Ovary (tissue), 9 donors: ENCODE data around the gene RPS2. TPM values are rescaled to one million over a fixed set of nuclear protein-coding genes. Genes with fewer than 3 reads are reported as not detected.

ENCODE experiments used
- DNase-seq, 5 donors: peaks; one replicate each; pipeline ENCODE4 v3.0.0-alpha.2; 2019 to 2020
- H3K27ac ChIP-seq, 2 donors: fragments of 200-600 bp; one replicate each; pipeline versions ENCODE4 v1.5.1 to v1.8.0; 2019 to 2022
- H3K27me3 ChIP-seq: fragments of 200-600 bp; one replicate; pipeline ENCODE4 v1.8.0; 2022
- H3K36me3 ChIP-seq: fragments of 200-600 bp; sonication (generic); one replicate; pipeline ENCODE4 v1.5.1; 2019
- H3K4me1 ChIP-seq: one replicate; pipeline ENCODE4 v1.8.1; 2013; ENCODE audit warnings: mild to moderate bottlenecking, moderate library complexity; ENCODE audit not compliant: insufficient read depth
- H3K4me3 ChIP-seq: fragments of 200-600 bp; sonication (generic); one replicate; pipeline ENCODE4 v1.5.1; 2017
- H3K9me3 ChIP-seq, 2 donors: fragments of 200-600 bp in 1 of 2; sonication (generic) in 1 of 2; one replicate each; pipeline versions ENCODE4 v1.5.1 to v1.8.1; 2013 to 2019; ENCODE audit warnings: mild to moderate bottlenecking in 1 of 2, moderate library complexity in 1 of 2
- CTCF ChIP-seq, 3 donors: fragments of 450-650 bp in 2 of 3; fragments of 200-600 bp in 1 of 3; IDR thresholded peaks; one replicate each; pipeline versions ENCODE4 v1.5.1 to v1.8.0; 2016 to 2022; ENCODE audit warnings: antibody characterized with exemption in 3 of 3, mild to moderate bottlenecking in 1 of 3
- EP300 ChIP-seq: sonication (generic); formaldehyde crosslinking; IDR thresholded peaks from one replicate; pipeline ENCODE4 v1.6.1; 2017; ENCODE audit warnings: antibody characterized with exemption
- POLR2A ChIP-seq: fragments of 450-650 bp; IDR thresholded peaks from one replicate; pipeline ENCODE4 v1.6.1; 2017; ENCODE audit warnings: antibody characterized with exemption, mild to moderate bottlenecking, moderate library complexity
- WGBS, 3 donors: extraction: QIAGEN DNeasy Blood & Tissue Kit in 1 of 3; methylation state at CpG; one replicate each; pipeline versions ENCODE4 v1.1.5 to v1.1.7; 2013 to 2017; 5-methylcytosine and 5-hydroxymethylcytosine counted together
- intact Hi-C, 4 donors: fragments of 100-400 bp; cut with DNase I; formaldehyde crosslinking; loops; one replicate each; pipeline versions ENCODE4 v1.11.0 to v1.15.1; 2022 to 2023
- polyA plus RNA-seq, 2 donors: library from polyadenylated mRNA; stranded (reverse); fragments of 200-250 nt in 1 of 2; fragments of 350-450 nt in 1 of 2; fragmentation: Illumina TruSeq in 1 of 2; extraction: RNeasy Lipid Tissue Mini Kit (QIAGEN cat#74804) in 1 of 2; gene quantifications; one replicate each; pipeline ENCODE4 v1.2.3, GENCODE V29; 2013 to 2014
- total RNA-seq, 7 donors: library from RNA; depleted of rRNA in 2 of 7; stranded (reverse); fragments of >200 nt in 2 of 7; fragmentation: NEBNext Ultra II Directional in 3 of 7; extraction: Animal tissue kit (Norgen Biotek cat#: 25700) in 3 of 7; gene quantifications; one replicate each; pipeline versions ENCODE4 v1.1.0 to v1.2.4, GENCODE V29; 2016 to 2023
- donor health status: DM: no; HTN: no; CAD: no; lungs with moderate emphysema.
- donor health status: DM: no; HTN: no; CAD: no.
- donor health status: Bipolar disorder and iron deficiency.
- donor health status: DM: yes; HTN: yes; CAD: no.
- donor health status: DM: no; HTN: no; CAD: no.
- donor health status: DM: yes; HTN: yes; CAD: no.

RPS2 gene
- total and polyA plus RNA-seq, 9 donors: 1,606 to 4,743 (median 3,788) TPM

- peak in 1 of 5 donors; percentile 22 for DNase-seq
- intact Hi-C loops: no loop called here
- H3K4me1 ChIP-seq: peaks cover 14% of the 10 kb centered on the region
- no peak overlapping the region for H3K4me3 ChIP-seq
- no peaks in the 10 kb centered on the region for H3K36me3 ChIP-seq
- H3K9me3 ChIP-seq: no peaks in the 10 kb centered on the region
- no peak overlapping the region for H3K27ac ChIP-seq
- WGBS, 3 donors: 81 to 87% (median 81%) methylated on average over 8 of the region's 8 CpGs
- TF ChIP-seq EP300 (no peak), POLR2A (no peak), CTCF (IDR thresholded peaks at IDR 0.05) (no peak)
- no peaks in the 10 kb centered on the region for H3K27me3 ChIP-seq
These were observed 38.7 kb upstream of the RPS2 start for GRCh38 chr16:2003231-2003826.

GRCh38 chr16:2002406-2003230, 38.0 kb upstream of the RPS2 start:
- Histone ChIP-seq H3K9me3 (no peaks in the 10 kb centered on the region), H3K36me3 (no peaks in the 10 kb centered on the region), H3K4me1 (peaks cover 16% of the 10 kb centered on the region), H3K27me3 (no peaks in the 10 kb centered on the region), H3K4me3 (no peak overlapping the region), H3K27ac (no peak overlapping the region)
- no peak for TF ChIP-seq CTCF (IDR thresholded peaks at IDR 0.05)
- no peak for TF ChIP-seq EP300
- TF ChIP-seq POLR2A: no peak
- 87 to 91% (median 90%) methylated on average over 39 to 47 of the region's 47 CpGs for WGBS, 3 donors
- intact Hi-C loops: no loop called here
- DNase-seq: peak in 2 of 5 donors; percentile 26 to 40

- H3K27ac ChIP-seq: no peak overlapping the region
- peaks cover 10% of the 10 kb centered on the region for H3K4me1 ChIP-seq
- no peaks in the 10 kb centered on the region for H3K36me3 ChIP-seq
- TF ChIP-seq POLR2A (no peak), EP300 (no peak), CTCF (IDR thresholded peaks at IDR 0.05) (no peak)
- 91 to 95% (median 92%) methylated on average over 52 to 53 of the region's 53 CpGs for WGBS, 3 donors
- intact Hi-C loops: no loop called here
- no peak overlapping the region for H3K4me3 ChIP-seq
- no peaks in the 10 kb centered on the region for H3K27me3 ChIP-seq
- no peaks in the 10 kb centered on the region for H3K9me3 ChIP-seq
- peak in 2 of 5 donors; percentile 28 to 36 for DNase-seq
These were observed 37.1 kb upstream of the RPS2 start for GRCh38 chr16:2001456-2002355.

GRCh38 chr16:2001035-2001434, 36.4 kb upstream of the RPS2 start:
- Histone ChIP-seq H3K36me3 (no peaks in the 10 kb centered on the region), H3K9me3 (no peaks in the 10 kb centered on the region), H3K4me1 (peaks cover 10% of the 10 kb centered on the region), H3K27ac (no peak overlapping the region), H3K4me3 (no peak overlapping the region), H3K27me3 (no peaks in the 10 kb centered on the region)
- no peak for TF ChIP-seq CTCF (IDR thresholded peaks at IDR 0.05)
- TF ChIP-seq POLR2A: no peak
- no peak for TF ChIP-seq EP300
- 91 to 96% (median 96%) methylated on average over 19 of the region's 19 CpGs for WGBS, 3 donors
- DNase-seq: no peak
- intact Hi-C loops: no loop called here
